H1 (cell line): ENCODE measurements around the gene SUGT1. TPM values are rescaled to one million over a fixed set of nuclear protein-coding genes. Genes with fewer than 3 reads are reported as not detected.

Source experiments
- ASH2L ChIP-seq: fragments of 200-600, 300-600 bp; sonication (generic); IDR thresholded peaks from one replicate; pipeline ENCODE4 v1.7.1; 2017; ENCODE audit warnings: low read length
- CREB1 ChIP-seq: IDR thresholded peaks from 2 replicates; pipeline ENCODE4 v1.6.1; 2012; ENCODE audit warnings: inconsistent platforms
- POLR2A ChIP-seq, 2 experiments: IDR thresholded peaks; 1 replicate in 1 of 2; 2 replicates in 1 of 2; pipeline ENCODE4 v1.6.1; 2011; ENCODE audit warnings: low read depth in 2 of 2, low read length in 2 of 2, mild to moderate bottlenecking in 2 of 2; ENCODE audit errors: control extremely low read depth in 1 of 2
- RBBP5 ChIP-seq: IDR thresholded peaks from 2 replicates; pipeline ENCODE4 v1.7.1; 2012; ENCODE audit warnings: low read depth, mild to moderate bottlenecking, inconsistent platforms, low read length, moderate library complexity, borderline replicate concordance
- RNF2 ChIP-seq: fragments of 200-900, 300-1000 bp; sonication (generic); IDR thresholded peaks from 2 replicates; pipeline ENCODE4 v1.7.1; 2016; ENCODE audit warnings: borderline replicate concordance, low read depth, mild to moderate bottlenecking, antibody characterized with exemption, low read length; ENCODE audit not compliant: poor library complexity, severe bottlenecking; ENCODE audit errors: missing control alignments
- SIRT6 ChIP-seq: IDR thresholded peaks from one replicate; pipeline ENCODE4 v1.7.1; 2012; ENCODE audit warnings: low read length, inconsistent platforms
- TEAD4 ChIP-seq: IDR thresholded peaks from 2 replicates; pipeline ENCODE4 v1.6.1; 2012; ENCODE audit warnings: low read depth, low read length, inconsistent platforms, mixed read lengths
- polyA plus RNA-seq, 7 experiments: library from polyadenylated mRNA; depleted of rRNA in 3 of 7; stranded (reverse) in 5 of 7; unstranded in 2 of 7; fragments of >200 nt in 5 of 7; fragments of 200-250 nt in 2 of 7; gene quantifications; 1 replicate in 5 of 7; 2 replicates in 1 of 7; 4 replicates in 1 of 7; pipeline versions ENCODE4 v1.2.1 to v1.2.3, GENCODE V29; 2011 to 2013; ENCODE audit warnings: missing spikeins in 2 of 7, mixed read lengths in 2 of 7
- total RNA-seq: library from RNA; stranded (reverse); fragmentation: NEBNext Ultra II Directional; extraction: Animal tissue kit (Norgen Biotek cat#: 25700); gene quantifications from 2 replicates; pipeline ENCODE4 v1.2.1, GENCODE V29; 2021
- TF ChIP-seq, protein P1 (sequence below): fragments of 300-600 bp; sonication (generic); IDR thresholded peaks from 2 replicates; pipeline ENCODE4 v1.7.1; 2012; ENCODE audit warnings: low read length, moderate library complexity, mild to moderate bottlenecking, inconsistent platforms; ENCODE audit not compliant: insufficient replicate concordance
- TF ChIP-seq, protein P2 (sequence below): IDR thresholded peaks from 2 replicates; pipeline ENCODE4 v1.6.1; 2011; ENCODE audit warnings: low read length, improper control_type of control experiment

Gene SUGT1
- total and polyA plus RNA-seq, 2 of the 8 experiments (the other 6 are each of a cell fraction or from before 2014, with no cell fraction given) = 21.0 to 99.4 TPM

DNA sequence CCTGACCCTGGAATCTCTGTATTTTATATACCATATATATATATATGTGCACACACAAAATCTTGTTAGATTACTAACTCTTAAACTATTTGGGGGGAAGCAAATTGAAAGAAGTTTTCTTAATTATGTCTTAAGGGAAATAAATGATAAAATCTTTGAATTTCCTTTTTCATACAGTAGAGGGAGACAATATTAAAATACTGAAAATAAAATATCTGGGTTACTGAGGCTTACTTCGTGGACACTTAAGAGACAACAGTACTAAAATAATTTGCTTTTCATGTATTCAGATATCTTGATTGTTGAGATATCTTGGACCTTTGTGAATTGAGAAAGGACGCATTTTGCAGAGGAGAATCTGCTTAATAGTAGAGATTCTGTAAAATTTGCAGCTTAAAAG lies 17.0 kb downstream of the SUGT1 start (continued):
- TF ChIP-seq, protein P1, sequence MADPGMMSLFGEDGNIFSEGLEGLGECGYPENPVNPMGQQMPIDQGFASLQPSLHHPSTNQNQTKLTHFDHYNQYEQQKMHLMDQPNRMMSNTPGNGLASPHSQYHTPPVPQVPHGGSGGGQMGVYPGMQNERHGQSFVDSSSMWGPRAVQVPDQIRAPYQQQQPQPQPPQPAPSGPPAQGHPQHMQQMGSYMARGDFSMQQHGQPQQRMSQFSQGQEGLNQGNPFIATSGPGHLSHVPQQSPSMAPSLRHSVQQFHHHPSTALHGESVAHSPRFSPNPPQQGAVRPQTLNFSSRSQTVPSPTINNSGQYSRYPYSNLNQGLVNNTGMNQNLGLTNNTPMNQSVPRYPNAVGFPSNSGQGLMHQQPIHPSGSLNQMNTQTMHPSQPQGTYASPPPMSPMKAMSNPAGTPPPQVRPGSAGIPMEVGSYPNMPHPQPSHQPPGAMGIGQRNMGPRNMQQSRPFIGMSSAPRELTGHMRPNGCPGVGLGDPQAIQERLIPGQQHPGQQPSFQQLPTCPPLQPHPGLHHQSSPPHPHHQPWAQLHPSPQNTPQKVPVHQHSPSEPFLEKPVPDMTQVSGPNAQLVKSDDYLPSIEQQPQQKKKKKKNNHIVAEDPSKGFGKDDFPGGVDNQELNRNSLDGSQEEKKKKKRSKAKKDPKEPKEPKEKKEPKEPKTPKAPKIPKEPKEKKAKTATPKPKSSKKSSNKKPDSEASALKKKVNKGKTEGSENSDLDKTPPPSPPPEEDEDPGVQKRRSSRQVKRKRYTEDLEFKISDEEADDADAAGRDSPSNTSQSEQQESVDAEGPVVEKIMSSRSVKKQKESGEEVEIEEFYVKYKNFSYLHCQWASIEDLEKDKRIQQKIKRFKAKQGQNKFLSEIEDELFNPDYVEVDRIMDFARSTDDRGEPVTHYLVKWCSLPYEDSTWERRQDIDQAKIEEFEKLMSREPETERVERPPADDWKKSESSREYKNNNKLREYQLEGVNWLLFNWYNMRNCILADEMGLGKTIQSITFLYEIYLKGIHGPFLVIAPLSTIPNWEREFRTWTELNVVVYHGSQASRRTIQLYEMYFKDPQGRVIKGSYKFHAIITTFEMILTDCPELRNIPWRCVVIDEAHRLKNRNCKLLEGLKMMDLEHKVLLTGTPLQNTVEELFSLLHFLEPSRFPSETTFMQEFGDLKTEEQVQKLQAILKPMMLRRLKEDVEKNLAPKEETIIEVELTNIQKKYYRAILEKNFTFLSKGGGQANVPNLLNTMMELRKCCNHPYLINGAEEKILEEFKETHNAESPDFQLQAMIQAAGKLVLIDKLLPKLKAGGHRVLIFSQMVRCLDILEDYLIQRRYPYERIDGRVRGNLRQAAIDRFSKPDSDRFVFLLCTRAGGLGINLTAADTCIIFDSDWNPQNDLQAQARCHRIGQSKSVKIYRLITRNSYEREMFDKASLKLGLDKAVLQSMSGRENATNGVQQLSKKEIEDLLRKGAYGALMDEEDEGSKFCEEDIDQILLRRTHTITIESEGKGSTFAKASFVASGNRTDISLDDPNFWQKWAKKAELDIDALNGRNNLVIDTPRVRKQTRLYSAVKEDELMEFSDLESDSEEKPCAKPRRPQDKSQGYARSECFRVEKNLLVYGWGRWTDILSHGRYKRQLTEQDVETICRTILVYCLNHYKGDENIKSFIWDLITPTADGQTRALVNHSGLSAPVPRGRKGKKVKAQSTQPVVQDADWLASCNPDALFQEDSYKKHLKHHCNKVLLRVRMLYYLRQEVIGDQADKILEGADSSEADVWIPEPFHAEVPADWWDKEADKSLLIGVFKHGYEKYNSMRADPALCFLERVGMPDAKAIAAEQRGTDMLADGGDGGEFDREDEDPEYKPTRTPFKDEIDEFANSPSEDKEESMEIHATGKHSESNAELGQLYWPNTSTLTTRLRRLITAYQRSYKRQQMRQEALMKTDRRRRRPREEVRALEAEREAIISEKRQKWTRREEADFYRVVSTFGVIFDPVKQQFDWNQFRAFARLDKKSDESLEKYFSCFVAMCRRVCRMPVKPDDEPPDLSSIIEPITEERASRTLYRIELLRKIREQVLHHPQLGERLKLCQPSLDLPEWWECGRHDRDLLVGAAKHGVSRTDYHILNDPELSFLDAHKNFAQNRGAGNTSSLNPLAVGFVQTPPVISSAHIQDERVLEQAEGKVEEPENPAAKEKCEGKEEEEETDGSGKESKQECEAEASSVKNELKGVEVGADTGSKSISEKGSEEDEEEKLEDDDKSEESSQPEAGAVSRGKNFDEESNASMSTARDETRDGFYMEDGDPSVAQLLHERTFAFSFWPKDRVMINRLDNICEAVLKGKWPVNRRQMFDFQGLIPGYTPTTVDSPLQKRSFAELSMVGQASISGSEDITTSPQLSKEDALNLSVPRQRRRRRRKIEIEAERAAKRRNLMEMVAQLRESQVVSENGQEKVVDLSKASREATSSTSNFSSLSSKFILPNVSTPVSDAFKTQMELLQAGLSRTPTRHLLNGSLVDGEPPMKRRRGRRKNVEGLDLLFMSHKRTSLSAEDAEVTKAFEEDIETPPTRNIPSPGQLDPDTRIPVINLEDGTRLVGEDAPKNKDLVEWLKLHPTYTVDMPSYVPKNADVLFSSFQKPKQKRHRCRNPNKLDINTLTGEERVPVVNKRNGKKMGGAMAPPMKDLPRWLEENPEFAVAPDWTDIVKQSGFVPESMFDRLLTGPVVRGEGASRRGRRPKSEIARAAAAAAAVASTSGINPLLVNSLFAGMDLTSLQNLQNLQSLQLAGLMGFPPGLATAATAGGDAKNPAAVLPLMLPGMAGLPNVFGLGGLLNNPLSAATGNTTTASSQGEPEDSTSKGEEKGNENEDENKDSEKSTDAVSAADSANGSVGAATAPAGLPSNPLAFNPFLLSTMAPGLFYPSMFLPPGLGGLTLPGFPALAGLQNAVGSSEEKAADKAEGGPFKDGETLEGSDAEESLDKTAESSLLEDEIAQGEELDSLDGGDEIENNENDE = no peak
- no peak for TF ChIP-seq TEAD4
- TF ChIP-seq ASH2L = no peak
- no peak for TF ChIP-seq SIRT6
- TF ChIP-seq, protein P2, sequence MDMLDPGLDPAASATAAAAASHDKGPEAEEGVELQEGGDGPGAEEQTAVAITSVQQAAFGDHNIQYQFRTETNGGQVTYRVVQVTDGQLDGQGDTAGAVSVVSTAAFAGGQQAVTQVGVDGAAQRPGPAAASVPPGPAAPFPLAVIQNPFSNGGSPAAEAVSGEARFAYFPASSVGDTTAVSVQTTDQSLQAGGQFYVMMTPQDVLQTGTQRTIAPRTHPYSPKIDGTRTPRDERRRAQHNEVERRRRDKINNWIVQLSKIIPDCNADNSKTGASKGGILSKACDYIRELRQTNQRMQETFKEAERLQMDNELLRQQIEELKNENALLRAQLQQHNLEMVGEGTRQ = no peak
- TF ChIP-seq POLR2A (IDR thresholded peaks at IDR 0.05; ENCODE audit: control extremely low read depth in 1 of 2, low read depth in 2 of 2, low read length in 2 of 2) = no peak
- TF ChIP-seq RBBP5 = no peak
- no peak for TF ChIP-seq CREB1
- TF ChIP-seq RNF2 = no peak
- TF ChIP-seq, all 59 proteins: peak for 0
